HG02973 (cell line): ENCODE results near the gene PRDM1.

Experiments
- ATAC-seq: cut with Tn5 transposase; IDR thresholded peaks from one replicate; pipeline ENCODE4 v1.9.1; 2021; ENCODE audit warnings: moderate library complexity; ENCODE audit not compliant: unreplicated experiment

The PRDM1 gene

GRCh38 chr6:106114492-106114891 is 28.4 kb downstream of the PRDM1 start:
- peak; percentile 87 for ATAC-seq

GRCh38 chr6:106115286-106115685 is 29.1 kb downstream of the PRDM1 start:
- no peak for ATAC-seq

- ATAC-seq = no peak
Measured at GRCh38 chr6:106116125-106116832, 30.1 kb downstream of the PRDM1 start.

- ATAC-seq = no peak
Measured at GRCh38 chr6:106117579-106117978, 31.4 kb downstream of the PRDM1 start.

- no peak for ATAC-seq
Measured at GRCh38 chr6:106118835-106119431, 32.8 kb downstream of the PRDM1 start.

GRCh38 chr6:106119546-106119945 is 33.4 kb downstream of the PRDM1 start:
- no peak for ATAC-seq

GRCh38 chr6:106120006-106120405 is 33.9 kb downstream of the PRDM1 start:
- ATAC-seq = no peak

- no peak for ATAC-seq
Measured at GRCh38 chr6:106120406-106120805, 34.3 kb downstream of the PRDM1 start.

GRCh38 chr6:106122306-106122918 is 36.3 kb downstream of the PRDM1 start:
- no peak for ATAC-seq

- no peak for ATAC-seq
Measured at GRCh38 chr6:106122938-106123656, 37.0 kb downstream of the PRDM1 start.

- no peak for ATAC-seq
Measured at GRCh38 chr6:106124015-106124414, 37.9 kb downstream of the PRDM1 start.

GRCh38 chr6:106124437-106125430 is 38.6 kb downstream of the PRDM1 start:
- no peak for ATAC-seq

- ATAC-seq = peak; percentile 73
Measured at GRCh38 chr6:106125925-106126435, 39.8 kb downstream of the PRDM1 start.

- peak; percentile 5 for ATAC-seq
Measured at GRCh38 chr6:106126482-106126881, 40.3 kb downstream of the PRDM1 start.

- ATAC-seq = no peak
Measured at GRCh38 chr6:106128981-106129781, 43.0 kb downstream of the PRDM1 start.

GRCh38 chr6:106132153-106132698 is 46.1 kb downstream of the PRDM1 start:
- no peak for ATAC-seq

- ATAC-seq = no peak
Measured at GRCh38 chr6:106133040-106133439, 46.9 kb downstream of the PRDM1 start.

- no peak for ATAC-seq
Measured at GRCh38 chr6:106134087-106134770, 48.1 kb downstream of the PRDM1 start.
